Measurements from ENCODE around the gene FANCC.

Gene FANCC

GRCh38 chr9:95063300-95063699 lies 254.2 kb downstream of the FANCC start:
- ChIA-PET POLR2A (ENCODE audit: low non-redundant PET) (no interaction called here), CTCF (interaction anchor here (0.6 to 1.6 kb wide), 2 partner anchors 64 to 68 kb away, joined by 3 read pairs; no protein-coding TSS in a partner anchor)
- peak overlapping the region; percentile 51 for H3K27ac ChIP-seq
- TF ChIP-seq, protein P1, sequence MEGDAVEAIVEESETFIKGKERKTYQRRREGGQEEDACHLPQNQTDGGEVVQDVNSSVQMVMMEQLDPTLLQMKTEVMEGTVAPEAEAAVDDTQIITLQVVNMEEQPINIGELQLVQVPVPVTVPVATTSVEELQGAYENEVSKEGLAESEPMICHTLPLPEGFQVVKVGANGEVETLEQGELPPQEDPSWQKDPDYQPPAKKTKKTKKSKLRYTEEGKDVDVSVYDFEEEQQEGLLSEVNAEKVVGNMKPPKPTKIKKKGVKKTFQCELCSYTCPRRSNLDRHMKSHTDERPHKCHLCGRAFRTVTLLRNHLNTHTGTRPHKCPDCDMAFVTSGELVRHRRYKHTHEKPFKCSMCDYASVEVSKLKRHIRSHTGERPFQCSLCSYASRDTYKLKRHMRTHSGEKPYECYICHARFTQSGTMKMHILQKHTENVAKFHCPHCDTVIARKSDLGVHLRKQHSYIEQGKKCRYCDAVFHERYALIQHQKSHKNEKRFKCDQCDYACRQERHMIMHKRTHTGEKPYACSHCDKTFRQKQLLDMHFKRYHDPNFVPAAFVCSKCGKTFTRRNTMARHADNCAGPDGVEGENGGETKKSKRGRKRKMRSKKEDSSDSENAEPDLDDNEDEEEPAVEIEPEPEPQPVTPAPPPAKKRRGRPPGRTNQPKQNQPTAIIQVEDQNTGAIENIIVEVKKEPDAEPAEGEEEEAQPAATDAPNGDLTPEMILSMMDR (conservative IDR thresholded peaks at IDR 0.05; ENCODE audit: low read depth) = no peak
- DNase-seq (ENCODE audit: low spot score) = no peak

DNA sequence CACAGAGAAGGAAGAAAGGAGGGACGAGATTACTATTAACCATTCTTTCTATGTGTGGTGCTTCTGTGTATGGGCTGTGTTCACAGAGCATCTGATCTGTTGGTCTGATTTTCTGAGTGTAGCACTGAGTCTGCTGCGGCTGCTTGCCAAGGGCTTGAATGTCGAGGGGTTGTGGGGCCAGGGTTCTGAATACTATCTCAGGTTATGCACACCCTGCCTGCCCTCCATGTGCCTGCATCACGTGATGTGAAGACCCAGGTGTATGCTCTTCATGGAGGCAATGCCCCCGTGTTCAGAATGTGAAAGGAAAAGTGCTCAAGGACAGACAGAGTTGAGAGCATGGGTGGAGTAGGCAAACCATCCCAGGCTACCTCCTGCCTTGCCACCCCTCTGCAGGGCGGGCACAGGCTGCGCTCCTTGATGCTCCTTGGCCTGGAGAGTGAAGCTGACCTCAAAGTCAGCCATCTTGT lies 254.9 kb downstream of the FANCC start:
- peak overlapping the region; percentile 51 for H3K27ac ChIP-seq
- ChIA-PET CTCF (interaction anchor here (0.6 to 1.6 kb wide), 3 partner anchors 65 to 381 kb away, joined by 3 to 4 read pairs (median 3); no protein-coding TSS in a partner anchor), POLR2A (ENCODE audit: low non-redundant PET) (no interaction called here)
- TF ChIP-seq, protein P1 (conservative IDR thresholded peaks at IDR 0.05; ENCODE audit: low read depth) = no peak
- no peak for DNase-seq (ENCODE audit: low spot score)

GRCh38 chr9:95061916-95062595 lies 255.5 kb downstream of the FANCC start:
- TF ChIP-seq, protein P1 (conservative IDR thresholded peaks at IDR 0.05; ENCODE audit: low read depth) = no peak
- ChIA-PET CTCF (interaction anchor here (0.9 to 1.6 kb wide), 2 partner anchors 66 to 381 kb away, joined by 3 to 4 read pairs; no protein-coding TSS in a partner anchor), POLR2A (ENCODE audit: low non-redundant PET) (no interaction called here)
- DNase-seq (ENCODE audit: low spot score) = no peak
- peak overlapping the region; percentile 51 for H3K27ac ChIP-seq

DNA sequence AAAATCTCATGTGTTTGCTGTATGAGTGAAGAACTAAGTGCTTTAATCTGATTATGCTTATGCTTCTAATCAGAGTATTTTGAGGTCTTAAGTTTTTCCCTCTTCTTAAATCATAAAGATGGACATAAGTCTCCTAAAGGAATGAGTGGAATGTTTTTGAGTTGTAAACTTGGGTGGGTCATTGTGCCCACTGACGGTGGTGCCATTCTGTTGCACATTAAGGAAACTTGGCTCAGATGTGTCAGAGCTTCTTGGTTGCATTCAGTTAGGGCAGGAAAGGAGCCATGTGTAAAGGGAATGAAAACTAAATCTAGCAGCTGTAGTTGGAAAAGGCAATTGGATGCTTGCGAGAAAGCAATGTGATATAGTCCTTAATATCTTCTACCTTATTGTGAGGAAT lies 256.6 kb downstream of the FANCC start:
- TF ChIP-seq, protein P1 (conservative IDR thresholded peaks at IDR 0.05; ENCODE audit: low read depth) = no peak
- ChIA-PET CTCF (interaction anchor here (1.1 kb wide), 1 partner anchor 15 kb away, joined by 3 read pairs; no protein-coding TSS in a partner anchor), POLR2A (ENCODE audit: low non-redundant PET) (no interaction called here)
- H3K27ac ChIP-seq = no peak overlapping the region
- DNase-seq (ENCODE audit: low spot score) = no peak

DNA sequence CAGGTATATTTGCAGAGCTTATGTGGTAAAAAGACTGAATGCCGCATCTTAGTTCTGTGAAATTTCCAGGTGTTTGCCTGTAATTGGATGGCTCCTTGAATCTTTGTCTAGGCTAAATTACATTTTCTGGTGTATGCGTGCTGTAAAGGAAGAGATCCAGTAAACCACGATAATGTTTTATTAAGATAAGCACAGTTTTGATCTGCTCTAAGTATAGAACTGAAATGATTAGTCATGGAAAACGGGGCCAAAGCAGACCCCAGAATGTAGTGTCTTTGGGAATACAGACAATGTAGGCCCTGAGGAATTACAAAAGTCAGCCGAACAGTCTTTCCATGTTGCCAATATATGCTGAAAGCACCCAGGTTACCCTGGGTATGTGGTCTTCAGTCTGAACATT lies 257.3 kb downstream of the FANCC start:
- DNase-seq (ENCODE audit: low spot score) = no peak
- ChIA-PET CTCF (interaction anchor here (0.5 to 1.1 kb wide), 3 partner anchors 9 to 15 kb away, joined by 3 to 5 read pairs (median 4); no protein-coding TSS in a partner anchor), POLR2A (ENCODE audit: low non-redundant PET) (no interaction called here)
- no peak overlapping the region for H3K27ac ChIP-seq
- TF ChIP-seq, protein P1 (conservative IDR thresholded peaks at IDR 0.05; ENCODE audit: low read depth) = no peak

DNA sequence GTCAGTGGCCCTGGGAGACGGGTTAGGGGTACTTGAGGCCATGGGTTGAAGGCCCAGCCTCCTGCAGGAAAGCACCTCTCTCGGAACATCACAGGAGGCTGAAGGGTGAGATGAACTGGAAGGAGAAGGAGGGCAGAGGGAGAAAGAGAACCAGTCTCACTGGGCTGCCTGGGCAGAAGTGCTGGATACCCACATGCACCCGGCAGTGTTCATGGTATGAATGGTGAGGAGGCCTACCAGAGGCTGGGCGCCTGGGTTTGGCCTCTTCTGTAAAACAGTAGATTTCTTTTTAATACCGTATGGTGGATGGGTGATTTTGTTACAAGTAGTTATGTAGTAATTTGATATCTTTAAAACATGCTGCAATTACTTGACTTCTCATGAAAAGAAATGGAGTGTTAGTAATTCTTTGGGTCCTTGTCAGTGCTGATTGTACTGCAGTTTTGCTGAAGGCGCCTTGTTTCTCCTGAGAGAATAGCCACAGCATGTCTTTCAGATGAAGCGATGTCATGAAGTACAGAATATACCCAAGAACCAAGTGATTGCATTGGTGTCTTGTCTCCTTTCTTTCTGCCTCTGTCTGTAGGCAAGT lies 258.6 kb downstream of the FANCC start:
- TF ChIP-seq, protein P1 (conservative IDR thresholded peaks at IDR 0.05; ENCODE audit: low read depth) = no peak
- H3K27ac ChIP-seq = peak overlapping the region; percentile 60
- CTCF ChIA-PET = no interaction called here
- no peak for DNase-seq (ENCODE audit: low spot score)
- POLR2A ChIA-PET (ENCODE audit: low non-redundant PET) = no interaction called here

All from RWPE1 (cell line).